Limb (tissue), 2 donors: ENCODE measurements around the gene THY1.
"Not testable (repeated sequence)": the region's sequence is repeated elsewhere in the genome, so short reads cannot be mapped to it uniquely, and the experiment has no call there.

Experiments
- DNase-seq, 2 donors: peaks; one replicate each; pipeline ENCODE4 v3.0.0-alpha.2; 2016; ENCODE audit errors: extremely low spot score in 2 of 2

The THY1 gene

GRCh38 chr11:119382513-119382912 lies 40.5 kb downstream of the THY1 start:
- DNase-seq: not testable (repeated sequence)

- no peak for DNase-seq
Observed at GRCh38 chr11:119382101-119382500, 40.9 kb downstream of the THY1 start.

DNA sequence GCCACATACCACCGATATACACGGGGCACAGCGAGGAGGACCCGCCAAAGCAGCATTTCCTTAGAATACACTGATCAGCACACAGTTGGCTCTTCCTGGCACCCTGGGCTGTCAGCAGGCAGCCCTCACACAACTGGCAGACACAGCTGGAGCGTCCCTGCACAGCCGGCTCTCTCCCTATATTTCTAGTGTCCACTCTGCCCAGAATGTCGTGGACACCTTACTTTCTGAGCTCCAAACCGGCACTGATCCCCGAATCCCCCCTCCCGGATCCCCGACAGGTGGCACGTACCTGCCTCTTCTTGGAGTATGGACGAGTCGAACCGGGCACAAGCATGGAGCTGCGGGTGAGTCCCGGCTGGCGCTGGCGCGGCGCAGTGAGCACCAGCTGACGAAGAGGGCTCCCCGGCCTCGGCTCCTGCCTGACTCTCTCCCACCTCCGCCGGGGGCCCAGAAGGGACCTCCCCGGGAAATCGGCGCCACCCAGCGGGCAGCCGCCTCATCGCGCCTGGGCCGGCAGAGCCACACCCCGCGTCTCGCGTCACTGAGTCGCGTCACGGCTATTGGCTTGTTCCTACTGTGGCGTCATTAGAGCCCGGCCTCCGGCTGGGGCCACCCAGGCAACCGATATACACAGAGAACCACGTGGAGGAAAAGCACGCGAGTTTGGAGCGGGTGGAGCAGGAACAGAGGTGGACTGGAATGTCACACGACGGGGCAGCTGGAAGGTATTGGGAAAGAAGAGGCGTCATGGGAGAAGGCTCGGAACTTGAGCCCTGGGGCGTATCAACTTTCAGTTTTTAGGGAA lies 41.6 kb downstream of the THY1 start, which contains the start of gene USP2:
USP2 (minus strand) TSS at position 510 of the 808 bp plus-strand sequence. CDS start 8,210 bp downstream, outside the sequence.
- DNase-seq: peak; percentile 98 to 99

DNA sequence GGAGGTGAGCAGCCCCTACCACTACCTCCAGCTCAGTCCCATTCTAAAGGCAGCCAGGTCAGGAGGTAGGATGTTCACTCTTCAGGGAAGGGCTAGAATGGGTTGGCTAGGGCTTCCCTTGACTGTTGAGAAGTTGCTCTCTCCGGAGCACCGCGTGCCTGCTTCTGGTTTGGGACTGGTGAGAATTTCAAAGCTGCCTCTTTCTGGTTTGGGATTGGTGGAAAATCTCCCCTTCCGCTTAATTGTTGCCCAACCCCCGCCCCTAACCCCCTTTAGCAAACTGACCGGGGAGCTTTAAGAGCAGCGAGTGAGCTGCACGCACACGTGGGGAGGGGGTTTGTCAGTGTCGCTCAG lies 42.2 kb downstream of the THY1 start:
- no peak for DNase-seq

- DNase-seq: no peak
Observed at GRCh38 chr11:119380160-119380826, 42.7 kb downstream of the THY1 start.

DNA sequence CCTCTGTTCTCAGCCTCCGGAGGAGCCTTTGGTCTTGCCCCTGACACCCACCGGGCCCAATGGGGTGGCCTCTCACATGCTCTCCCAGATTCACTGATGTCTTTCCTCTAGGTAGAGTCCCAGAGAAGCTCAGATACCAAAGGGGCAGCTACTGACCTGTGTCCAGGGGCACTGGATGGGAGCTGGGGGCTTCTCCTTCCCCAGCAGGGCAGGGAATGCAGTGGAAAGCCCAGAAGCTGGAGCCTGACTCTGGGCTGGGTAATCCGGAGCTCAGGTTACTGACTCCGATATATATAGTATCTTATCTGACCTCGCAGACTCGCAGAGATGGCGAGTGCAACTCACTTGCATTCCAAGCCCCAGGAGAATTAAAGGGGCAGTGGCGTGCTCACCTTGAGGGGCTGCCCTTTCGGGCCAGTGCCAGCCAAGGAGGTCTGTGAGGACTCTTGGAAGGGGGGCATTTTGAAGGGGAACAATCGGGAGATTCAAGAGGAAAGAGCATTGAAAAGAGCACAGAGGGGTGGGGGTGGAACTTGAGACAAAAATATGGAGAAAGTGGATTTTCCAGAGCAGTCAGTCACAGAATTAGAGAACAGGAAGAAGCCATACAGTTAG lies 44.0 kb downstream of the THY1 start:
- DNase-seq: no peak

- no peak for DNase-seq
Observed at GRCh38 chr11:119377961-119378667, 44.9 kb downstream of the THY1 start.

- DNase-seq: no peak
Observed at GRCh38 chr11:119377112-119377901, 45.7 kb downstream of the THY1 start.

GRCh38 chr11:119376197-119376847 lies 46.6 kb downstream of the THY1 start:
- DNase-seq: peak in 1 of 2 donors; percentile 82

DNA sequence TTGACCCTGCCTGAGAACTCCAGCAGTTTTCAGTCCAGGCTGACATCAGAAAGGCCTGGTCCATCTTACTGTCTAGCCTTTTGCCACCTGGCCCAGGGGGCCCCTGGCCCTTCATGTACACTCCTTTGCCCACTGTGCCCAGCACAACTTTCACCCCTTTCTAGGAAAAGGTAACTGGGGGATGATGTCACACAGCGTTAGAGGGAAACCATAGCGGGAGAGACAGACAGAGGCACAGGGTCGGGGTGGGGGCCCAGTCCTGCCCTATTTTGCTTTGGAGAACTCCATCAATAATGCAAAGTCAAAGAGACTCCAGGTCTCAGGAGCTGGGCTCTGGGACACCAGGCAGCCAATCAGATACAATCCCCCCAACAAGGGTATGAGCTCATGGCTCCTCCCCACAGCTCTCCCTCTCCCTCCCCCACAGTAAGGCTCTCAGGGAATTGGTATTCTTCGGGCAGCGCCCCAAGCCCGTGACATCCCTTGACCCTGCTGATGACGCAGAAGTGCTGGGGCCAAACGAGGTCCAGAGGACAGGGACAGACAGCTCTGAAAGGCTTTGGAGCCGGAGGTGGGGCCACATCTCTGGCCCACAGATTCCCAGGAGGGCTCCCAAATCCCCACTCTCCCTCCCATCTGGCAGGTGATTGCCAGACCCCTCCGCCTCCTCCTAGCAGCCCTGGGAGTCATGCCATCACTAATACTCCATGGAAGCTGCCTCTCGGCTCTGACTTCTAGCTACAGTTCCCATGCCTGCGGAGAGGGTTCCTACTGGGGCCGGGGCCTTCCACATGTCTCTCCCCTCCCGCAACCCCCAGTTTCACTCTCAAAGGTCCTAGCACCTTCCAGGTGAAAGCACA lies 47.4 kb downstream of the THY1 start:
- no peak for DNase-seq

GRCh38 chr11:119374632-119375336 lies 48.2 kb downstream of the THY1 start:
- no peak for DNase-seq

- DNase-seq: peak; percentile 71 to 89
Observed at GRCh38 chr11:119373921-119374631, 48.9 kb downstream of the THY1 start.

DNA sequence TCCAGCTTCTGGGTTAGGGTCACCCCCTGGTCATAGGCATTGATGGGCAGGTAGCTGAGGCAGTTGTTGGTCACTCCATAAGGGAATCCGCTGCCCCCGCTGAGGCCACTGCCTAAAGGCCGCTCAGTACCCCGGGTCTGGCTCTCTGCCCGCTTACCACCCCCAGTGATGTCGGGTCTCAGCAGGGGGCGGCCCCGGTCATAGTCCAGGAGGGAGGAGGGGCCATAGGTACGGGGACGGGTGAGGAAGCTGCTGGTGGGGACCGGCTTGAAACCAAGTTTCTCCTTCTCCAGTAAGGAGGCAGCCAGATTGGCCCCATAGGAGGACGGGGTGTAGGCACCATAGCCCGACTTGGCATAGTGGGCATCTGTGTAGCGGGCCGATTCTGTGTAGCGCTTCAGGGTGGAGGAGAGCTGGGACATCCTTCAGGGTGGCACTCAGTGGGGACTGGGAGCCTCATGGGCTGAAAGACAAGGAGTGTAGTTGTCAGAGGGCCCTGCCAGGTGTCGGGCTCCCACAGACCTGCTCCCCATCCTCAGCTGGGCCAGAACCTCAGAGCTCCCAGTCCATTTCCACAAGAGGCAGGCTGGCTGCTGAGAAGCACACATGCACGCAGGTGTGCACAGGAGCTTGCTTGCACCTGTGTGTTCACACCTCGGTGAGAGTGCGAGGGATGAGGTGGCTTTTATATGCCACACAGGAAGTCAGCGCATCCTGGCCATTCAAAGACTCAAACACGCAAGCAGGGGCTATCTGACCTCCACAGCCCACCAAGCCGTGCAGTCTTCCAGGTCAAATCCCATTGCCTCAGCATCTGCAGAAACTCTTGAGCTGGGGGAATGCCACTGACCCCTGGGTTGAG lies 49.7 kb downstream of the THY1 start:
- DNase-seq: no peak

DNA sequence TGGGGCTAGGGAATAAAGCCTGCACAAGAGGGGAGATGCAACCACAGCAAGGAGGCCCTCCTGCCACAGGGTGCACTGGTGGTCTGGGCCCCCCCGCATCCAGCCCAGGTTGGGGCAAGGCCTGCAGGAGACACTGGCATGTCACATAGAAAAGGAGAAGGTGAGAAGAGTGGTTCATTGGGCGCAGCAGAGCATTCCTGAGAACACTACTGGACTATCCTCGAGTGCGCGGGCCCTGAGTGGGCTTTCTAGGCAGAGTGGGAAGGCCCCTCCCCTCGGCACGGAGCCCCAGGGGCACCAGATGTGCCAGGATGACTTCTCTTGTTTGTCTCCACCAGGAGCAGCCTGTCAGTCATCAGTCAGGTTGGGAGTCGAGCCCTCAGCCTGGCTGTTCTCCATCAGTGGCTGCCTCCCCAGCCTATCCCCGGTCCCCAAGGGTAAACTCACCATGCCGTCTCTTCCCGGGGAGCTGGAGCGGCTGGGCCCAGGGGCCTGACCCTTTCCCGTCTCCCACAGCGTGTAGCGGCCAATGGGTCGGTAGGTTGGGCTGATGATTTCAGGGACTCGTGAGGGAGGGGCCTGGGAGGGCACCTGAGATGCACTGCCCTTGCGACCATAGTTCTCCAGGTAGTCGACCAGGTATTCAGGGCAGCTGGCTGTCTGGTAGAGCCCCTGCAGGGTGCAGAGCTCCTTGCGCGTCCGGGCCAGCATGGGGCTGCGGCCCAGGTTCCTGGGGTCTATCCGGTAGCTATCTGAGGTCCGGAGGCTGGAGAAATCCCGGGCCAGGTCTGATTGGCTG lies 50.5 kb downstream of the THY1 start:
- DNase-seq: no peak

GRCh38 chr11:119371778-119372182 lies 51.2 kb downstream of the THY1 start:
- no peak for DNase-seq

- DNase-seq: no peak
Observed at GRCh38 chr11:119371067-119371601, 51.8 kb downstream of the THY1 start.
